ENCODE results near the gene PARP15. TPM values are rescaled to one million over a fixed set of nuclear protein-coding genes. Genes with fewer than 3 reads are reported as not detected.

PARP15 gene
- total and polyA plus RNA-seq, 2 donors (not counting 1 experiment from before 2014, with no cell fraction given) = 0.62 to 1.2 TPM

DNA sequence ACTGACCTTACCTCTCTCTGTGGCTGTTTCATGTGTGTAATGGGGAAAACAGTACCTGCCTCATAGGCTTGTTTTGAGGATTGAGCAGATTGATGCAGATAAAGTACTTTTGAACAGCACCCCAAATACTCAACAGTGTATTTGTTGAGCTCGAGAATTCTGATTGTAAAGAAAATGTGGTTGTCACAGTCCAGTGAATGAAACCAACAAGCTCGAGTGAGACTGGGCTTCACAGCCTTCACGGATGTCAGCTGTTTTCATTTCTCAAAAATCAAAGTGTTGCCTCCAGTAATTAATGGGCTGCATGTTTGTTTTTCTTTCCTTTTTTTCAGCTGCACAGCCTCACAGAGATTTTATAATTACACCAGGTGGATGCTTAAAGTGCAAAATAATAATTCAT, 43.7 kb downstream of the PARP15 start:
- no peaks in the 10 kb centered on the region for H3K9me3 ChIP-seq (ENCODE audit: control insufficient read depth, insufficient read depth, low read depth, low read length)
- no peaks in the 10 kb centered on the region for H3K4me1 ChIP-seq (ENCODE audit: control insufficient read depth, extremely low read depth, insufficient read depth, low read length)
- no peak overlapping the region for H3K9ac ChIP-seq (ENCODE audit: insufficient read depth, low read length)
- H2AFZ ChIP-seq (ENCODE audit: low read length) = no peak overlapping the region
- peaks cover 11% of the 10 kb centered on the region for H3K27me3 ChIP-seq (ENCODE audit: control insufficient read depth, insufficient read depth, low read length)
- no peak for TF ChIP-seq EZH2 (IDR thresholded peaks at IDR 0.05; ENCODE audit: low read length, missing control alignments)
- TF ChIP-seq, protein P1, sequence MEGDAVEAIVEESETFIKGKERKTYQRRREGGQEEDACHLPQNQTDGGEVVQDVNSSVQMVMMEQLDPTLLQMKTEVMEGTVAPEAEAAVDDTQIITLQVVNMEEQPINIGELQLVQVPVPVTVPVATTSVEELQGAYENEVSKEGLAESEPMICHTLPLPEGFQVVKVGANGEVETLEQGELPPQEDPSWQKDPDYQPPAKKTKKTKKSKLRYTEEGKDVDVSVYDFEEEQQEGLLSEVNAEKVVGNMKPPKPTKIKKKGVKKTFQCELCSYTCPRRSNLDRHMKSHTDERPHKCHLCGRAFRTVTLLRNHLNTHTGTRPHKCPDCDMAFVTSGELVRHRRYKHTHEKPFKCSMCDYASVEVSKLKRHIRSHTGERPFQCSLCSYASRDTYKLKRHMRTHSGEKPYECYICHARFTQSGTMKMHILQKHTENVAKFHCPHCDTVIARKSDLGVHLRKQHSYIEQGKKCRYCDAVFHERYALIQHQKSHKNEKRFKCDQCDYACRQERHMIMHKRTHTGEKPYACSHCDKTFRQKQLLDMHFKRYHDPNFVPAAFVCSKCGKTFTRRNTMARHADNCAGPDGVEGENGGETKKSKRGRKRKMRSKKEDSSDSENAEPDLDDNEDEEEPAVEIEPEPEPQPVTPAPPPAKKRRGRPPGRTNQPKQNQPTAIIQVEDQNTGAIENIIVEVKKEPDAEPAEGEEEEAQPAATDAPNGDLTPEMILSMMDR (conservative IDR thresholded peaks at IDR 0.05 in 1 of 2, IDR thresholded peaks at IDR 0.05 in 1 of 2; ENCODE audit: low read depth in 1 of 2, low read length in 2 of 2) = no peak
- DNase-seq (ENCODE audit: low read depth in 2 of 2) = no peak
- no peaks in the 10 kb centered on the region for H4K20me1 ChIP-seq (ENCODE audit: control insufficient read depth, extremely low read depth, insufficient read depth, low read length)
- no peak overlapping the region for H3K4me2 ChIP-seq (ENCODE audit: extremely low read depth, insufficient read depth, low read length)
- no peak overlapping the region for H3K4me3 ChIP-seq (replicated peaks in 1 of 4; ENCODE audit: control extremely low read depth in 1 of 4, insufficient read depth in 1 of 4, low read depth in 3 of 4, low read length in 4 of 4)
- H3K79me2 ChIP-seq (ENCODE audit: control insufficient read depth, insufficient read depth, low read length) = no peaks in the 10 kb centered on the region
- no peaks in the 10 kb centered on the region for H3K36me3 ChIP-seq (ENCODE audit: control insufficient read depth, insufficient read depth, low read length)
- H3K27ac ChIP-seq (ENCODE audit: insufficient read depth, low read length) = no peak overlapping the region

DNA sequence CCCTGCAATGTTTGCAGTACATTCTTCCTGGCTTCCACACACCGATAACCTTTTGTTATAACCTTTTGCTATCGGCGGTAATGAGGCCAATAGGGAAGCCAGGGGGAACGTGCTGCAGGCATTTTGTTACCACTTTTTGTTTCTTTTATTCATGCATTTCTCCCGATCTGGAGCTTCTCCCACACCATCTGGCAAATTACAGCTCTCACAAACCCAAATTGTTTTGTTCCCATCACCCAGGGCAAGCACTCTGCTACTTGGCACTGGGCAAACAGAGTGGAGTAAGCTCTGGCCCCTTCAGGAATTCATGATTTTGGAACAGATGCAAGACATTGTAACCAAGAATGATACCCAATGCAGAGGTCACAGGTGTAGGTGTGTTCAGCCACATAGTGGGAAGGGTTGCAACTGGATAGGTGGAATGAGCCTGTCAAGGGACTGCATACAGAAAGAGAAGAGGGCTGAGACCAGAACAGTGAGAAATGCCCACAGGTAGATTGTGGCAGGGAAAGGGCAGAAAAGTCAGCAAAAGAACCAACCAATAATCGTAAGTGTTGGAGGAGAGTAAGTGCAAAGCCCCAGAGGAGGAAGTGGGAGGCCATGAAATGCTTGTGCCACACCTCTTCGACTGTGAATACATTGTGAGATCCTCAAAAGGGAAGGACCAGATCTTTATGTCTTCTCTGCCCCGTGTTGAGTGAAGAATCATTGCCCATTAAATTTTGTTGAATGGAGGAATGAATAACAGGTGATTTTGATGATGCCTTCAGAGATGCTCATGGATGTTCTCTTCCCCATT, 45.8 kb downstream of the PARP15 start:
- Histone ChIP-seq H3K9ac (ENCODE audit: insufficient read depth, low read length) (no peak overlapping the region), H3K9me3 (ENCODE audit: control insufficient read depth, insufficient read depth, low read depth, low read length) (no peaks in the 10 kb centered on the region), H3K79me2 (ENCODE audit: control insufficient read depth, insufficient read depth, low read length) (no peaks in the 10 kb centered on the region), H3K27ac (ENCODE audit: insufficient read depth, low read length) (no peak overlapping the region), H3K27me3 (ENCODE audit: control insufficient read depth, insufficient read depth, low read length) (peaks cover 15% of the 10 kb centered on the region), H3K4me1 (ENCODE audit: control insufficient read depth, extremely low read depth, insufficient read depth, low read length) (no peaks in the 10 kb centered on the region), H3K4me2 (ENCODE audit: extremely low read depth, insufficient read depth, low read length) (no peak overlapping the region), H2AFZ (ENCODE audit: low read length) (no peak overlapping the region), H3K36me3 (ENCODE audit: control insufficient read depth, insufficient read depth, low read length) (no peaks in the 10 kb centered on the region), H3K4me3 (replicated peaks in 1 of 4; ENCODE audit: control extremely low read depth in 1 of 4, insufficient read depth in 1 of 4, low read depth in 3 of 4, low read length in 4 of 4) (no peak overlapping the region), H4K20me1 (ENCODE audit: control insufficient read depth, extremely low read depth, insufficient read depth, low read length) (no peaks in the 10 kb centered on the region)
- TF ChIP-seq, protein P1 (conservative IDR thresholded peaks at IDR 0.05 in 1 of 2, IDR thresholded peaks at IDR 0.05 in 1 of 2; ENCODE audit: low read depth in 1 of 2, low read length in 2 of 2) = no peak
- no peak for TF ChIP-seq EZH2 (IDR thresholded peaks at IDR 0.05; ENCODE audit: low read length, missing control alignments)
- DNase-seq (ENCODE audit: low read depth in 2 of 2) = no peak

DNA sequence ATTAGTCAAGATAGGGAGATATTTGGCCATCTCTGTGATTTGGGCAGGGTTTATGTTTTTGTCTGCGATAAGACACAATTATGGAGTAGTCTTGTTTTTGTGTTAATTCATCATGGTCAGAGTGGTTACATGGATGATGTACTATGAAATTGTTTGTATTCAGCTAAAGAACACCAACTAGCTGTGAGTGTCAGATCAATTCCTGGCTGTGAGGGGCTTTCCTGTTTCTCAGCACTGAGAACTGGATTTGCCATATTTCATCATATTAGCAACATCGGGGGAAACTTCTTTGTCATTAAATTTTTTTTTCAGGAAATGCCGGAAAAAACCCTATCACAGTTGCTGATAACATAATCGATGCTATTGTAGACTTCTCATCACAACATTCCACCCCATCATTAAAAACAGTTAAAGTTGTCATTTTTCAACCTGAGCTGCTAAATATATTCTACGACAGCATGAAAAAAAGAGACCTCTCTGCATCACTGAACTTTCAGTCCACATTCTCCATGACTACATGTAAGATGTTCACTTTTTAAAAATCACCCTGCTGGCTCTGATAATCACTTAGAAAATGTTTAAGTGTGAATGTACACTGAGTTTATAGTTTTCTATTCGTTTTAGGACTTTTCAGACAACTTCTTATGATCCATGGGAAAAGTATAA, 49.2 kb downstream of the PARP15 start:
- Histone ChIP-seq H3K9ac (ENCODE audit: insufficient read depth, low read length) (no peak overlapping the region), H3K79me2 (ENCODE audit: control insufficient read depth, insufficient read depth, low read length) (no peaks in the 10 kb centered on the region), H3K4me1 (ENCODE audit: control insufficient read depth, extremely low read depth, insufficient read depth, low read length) (no peaks in the 10 kb centered on the region), H4K20me1 (ENCODE audit: control insufficient read depth, extremely low read depth, insufficient read depth, low read length) (no peaks in the 10 kb centered on the region), H3K4me2 (ENCODE audit: extremely low read depth, insufficient read depth, low read length) (no peak overlapping the region), H3K9me3 (ENCODE audit: control insufficient read depth, insufficient read depth, low read depth, low read length) (no peaks in the 10 kb centered on the region), H3K27ac (ENCODE audit: insufficient read depth, low read length) (no peak overlapping the region), H3K36me3 (ENCODE audit: control insufficient read depth, insufficient read depth, low read length) (no peaks in the 10 kb centered on the region), H3K27me3 (ENCODE audit: control insufficient read depth, insufficient read depth, low read length) (peaks cover 13% of the 10 kb centered on the region), H3K4me3 (replicated peaks in 1 of 4; ENCODE audit: control extremely low read depth in 1 of 4, insufficient read depth in 1 of 4, low read depth in 3 of 4, low read length in 4 of 4) (no peak overlapping the region), H2AFZ (ENCODE audit: low read length) (no peak overlapping the region)
- no peak for TF ChIP-seq EZH2 (IDR thresholded peaks at IDR 0.05; ENCODE audit: low read length, missing control alignments)
- TF ChIP-seq, protein P1 (conservative IDR thresholded peaks at IDR 0.05 in 1 of 2, IDR thresholded peaks at IDR 0.05 in 1 of 2; ENCODE audit: low read depth in 1 of 2, low read length in 2 of 2) = no peak
- DNase-seq (ENCODE audit: low read depth in 2 of 2) = no peak
